Smooth muscle cell of the brain vasculature (primary cell): ENCODE data around the gene PLEK2.

Experiments used
- DNase-seq: peaks from one replicate; pipeline ENCODE4 v3.0.0-alpha.2; 2012; ENCODE audit warnings: low read depth, low spot score

PLEK2 gene

GRCh38 chr14:67397536-67397935 is 14.4 kb downstream of the PLEK2 start:
- DNase-seq = no peak

DNA sequence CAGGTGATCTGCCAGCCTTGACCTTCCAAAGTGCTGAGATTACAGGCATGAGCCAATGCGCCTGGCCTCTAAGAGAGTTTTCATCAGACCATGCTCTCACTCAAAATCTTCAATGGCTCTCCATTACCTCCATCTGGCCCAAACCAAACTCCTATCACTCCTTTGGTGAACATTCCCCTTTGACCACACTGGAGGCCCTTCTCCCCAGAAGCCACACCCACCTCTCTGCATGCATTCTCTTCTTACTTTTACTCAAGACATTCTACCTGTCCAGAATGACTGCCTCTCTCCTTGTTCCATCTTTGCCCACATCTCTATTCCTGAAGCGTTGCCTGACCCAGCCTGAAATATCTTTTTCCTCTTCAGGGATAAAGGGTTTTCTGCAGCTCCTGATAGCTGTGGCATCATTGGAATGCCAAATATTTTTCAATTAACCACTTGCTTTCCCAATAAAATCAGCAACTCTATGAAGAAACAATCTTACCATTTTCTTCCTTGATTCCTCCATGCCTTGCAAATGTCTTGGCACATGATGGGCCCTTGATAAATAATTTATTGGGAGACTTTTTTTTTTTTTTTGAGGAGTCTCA is 15.5 kb downstream of the PLEK2 start:
- DNase-seq = no peak

- no peak for DNase-seq
Observed at GRCh38 chr14:67395876-67396189, 16.1 kb downstream of the PLEK2 start.

DNA sequence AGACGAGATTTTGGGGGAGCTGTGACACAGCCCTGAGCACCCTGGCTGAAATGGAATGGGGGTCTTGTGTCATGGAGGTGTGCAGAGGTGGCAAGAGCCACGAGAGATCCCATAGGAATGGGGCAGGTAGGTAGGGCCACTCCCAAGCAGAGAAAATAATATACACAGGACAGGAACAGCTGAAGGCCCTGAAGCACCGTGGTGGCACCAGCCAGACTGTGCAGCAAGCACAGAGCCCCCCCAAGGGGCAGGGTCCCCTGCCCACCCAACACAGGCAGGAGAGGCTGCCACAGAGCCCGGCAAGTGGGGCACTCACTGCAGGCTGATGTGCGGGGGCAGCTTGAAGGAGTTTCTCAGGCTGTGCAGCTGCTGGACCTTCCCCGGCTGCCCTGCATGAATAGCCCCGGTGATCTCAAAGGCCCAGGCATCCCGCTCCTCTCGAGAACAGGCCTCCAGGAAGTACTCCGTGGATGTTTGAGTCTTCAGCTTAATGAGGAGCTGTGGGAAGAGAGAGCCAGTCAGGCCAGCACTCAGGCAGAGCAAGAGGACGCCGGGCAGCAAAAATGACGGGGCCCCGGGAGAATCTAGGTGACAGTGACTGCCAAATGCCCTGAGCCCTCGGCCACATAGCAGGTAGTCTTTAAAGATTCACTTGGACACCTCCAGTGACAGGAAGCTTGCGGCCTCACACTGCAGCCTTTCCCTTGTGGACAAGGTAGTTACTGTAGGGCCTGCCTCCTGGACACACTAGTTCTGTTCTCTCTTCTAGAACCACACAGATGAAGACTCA is 16.7 kb downstream of the PLEK2 start:
- DNase-seq = no peak

- no peak for DNase-seq
Observed at GRCh38 chr14:67393689-67394088, 18.3 kb downstream of the PLEK2 start.

DNA sequence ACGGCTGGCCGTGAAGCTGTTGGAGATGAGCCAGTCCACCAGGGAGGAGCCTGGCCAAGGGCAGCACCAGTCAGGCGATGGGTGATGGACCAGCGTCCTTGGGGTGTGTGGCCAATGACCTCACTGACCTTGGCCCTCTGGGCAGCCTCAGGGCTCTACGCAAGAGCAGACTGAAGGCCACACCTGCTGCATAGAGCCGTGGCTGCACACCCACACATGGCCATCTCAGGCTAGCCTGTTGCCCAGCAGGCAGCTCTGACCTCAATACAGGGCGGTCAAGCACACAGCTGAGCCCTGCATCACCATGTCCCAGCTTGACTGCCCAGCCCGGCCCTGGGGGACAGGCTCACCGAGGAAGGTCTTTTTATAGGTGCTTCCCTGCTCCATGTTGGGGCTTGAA is 19.2 kb downstream of the PLEK2 start:
- no peak for DNase-seq

DNA sequence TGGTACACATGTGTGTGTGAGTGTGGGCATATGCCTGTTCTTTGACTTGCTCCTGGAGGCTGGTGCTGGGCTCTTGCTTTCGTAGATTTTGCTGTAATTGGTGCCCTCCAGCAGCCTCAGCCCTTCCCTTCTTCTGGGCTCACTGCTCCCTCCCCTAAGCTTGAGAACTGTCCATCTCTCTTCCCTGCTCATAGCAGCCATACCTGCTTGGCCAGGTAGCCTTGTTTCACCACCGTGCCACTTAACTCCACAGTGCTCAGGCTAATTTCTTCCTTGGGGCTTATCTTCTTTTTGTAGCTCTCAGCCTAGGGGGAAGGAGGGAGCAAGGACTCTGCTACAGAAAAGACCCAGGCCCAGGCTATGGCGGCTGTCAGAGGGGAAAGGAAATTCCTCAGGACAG is 19.8 kb downstream of the PLEK2 start:
- DNase-seq = no peak

- DNase-seq = no peak
Observed at GRCh38 chr14:67391268-67391667, 20.7 kb downstream of the PLEK2 start.

- DNase-seq = no peak
Observed at GRCh38 chr14:67389811-67390534, 22.0 kb downstream of the PLEK2 start.

DNA sequence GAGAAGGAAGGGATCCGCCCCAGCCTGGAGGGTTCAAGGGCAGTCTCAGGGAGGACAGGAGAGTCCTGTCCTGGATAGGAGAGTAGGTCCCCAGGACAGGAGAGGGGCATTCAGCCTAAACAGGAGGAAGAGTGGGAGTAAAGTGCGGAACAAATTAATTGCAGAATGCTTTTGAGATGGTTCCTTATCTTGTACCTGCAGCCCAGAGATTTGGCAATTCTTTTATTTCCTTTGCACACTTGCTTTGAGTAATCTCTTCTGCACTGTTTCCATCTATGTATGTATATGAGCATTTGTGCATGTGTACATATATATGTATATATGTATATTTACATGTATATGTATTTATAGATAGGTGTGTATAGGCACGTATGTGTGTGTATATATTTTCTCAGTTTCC is 22.7 kb downstream of the PLEK2 start:
- no peak for DNase-seq

- no peak for DNase-seq
Observed at GRCh38 chr14:67387195-67387594, 24.8 kb downstream of the PLEK2 start.

GRCh38 chr14:67385618-67386017 is 26.3 kb downstream of the PLEK2 start:
- DNase-seq = no peak

GRCh38 chr14:67385120-67385519 is 26.8 kb downstream of the PLEK2 start:
- no peak for DNase-seq

DNA sequence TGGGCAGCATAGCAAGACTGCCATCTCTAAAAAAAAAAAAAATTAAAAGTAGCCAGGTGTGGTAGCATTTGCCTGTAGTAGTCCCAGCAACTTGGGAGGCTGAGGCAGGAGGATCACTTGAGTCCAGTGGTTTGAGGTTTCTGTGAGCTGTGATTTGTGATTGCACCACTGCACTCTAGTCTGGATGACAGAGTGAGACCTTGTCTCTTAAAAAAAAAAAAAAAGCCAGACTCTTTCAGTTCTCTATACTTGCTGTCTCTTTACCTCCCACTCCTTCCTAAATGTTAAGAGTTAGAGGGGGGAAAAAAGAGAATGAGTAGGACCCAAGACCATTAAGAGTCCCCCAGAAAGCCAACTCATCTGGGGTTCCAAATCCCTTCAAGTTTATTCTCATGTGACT is 34.0 kb downstream of the PLEK2 start:
- DNase-seq = no peak

DNA sequence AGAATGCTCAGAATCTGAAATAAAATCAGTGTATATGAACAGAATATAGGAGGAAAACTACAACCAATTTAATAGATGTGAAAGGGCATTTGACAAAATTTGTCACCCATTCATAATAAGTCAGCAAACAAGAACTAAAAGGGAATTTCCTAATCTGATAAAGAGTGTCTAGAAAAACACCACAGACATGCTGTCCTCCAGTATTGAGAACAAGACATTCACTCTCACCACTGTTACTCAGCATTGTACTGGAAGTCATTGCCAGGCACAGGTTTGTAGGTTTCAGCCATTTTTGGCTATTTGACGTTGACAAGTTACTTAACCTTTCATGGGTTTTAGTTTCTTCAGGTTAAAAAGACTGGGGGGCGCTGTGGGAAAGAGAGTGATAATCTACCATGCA is 38.6 kb downstream of the PLEK2 start:
- DNase-seq = no peak

DNA sequence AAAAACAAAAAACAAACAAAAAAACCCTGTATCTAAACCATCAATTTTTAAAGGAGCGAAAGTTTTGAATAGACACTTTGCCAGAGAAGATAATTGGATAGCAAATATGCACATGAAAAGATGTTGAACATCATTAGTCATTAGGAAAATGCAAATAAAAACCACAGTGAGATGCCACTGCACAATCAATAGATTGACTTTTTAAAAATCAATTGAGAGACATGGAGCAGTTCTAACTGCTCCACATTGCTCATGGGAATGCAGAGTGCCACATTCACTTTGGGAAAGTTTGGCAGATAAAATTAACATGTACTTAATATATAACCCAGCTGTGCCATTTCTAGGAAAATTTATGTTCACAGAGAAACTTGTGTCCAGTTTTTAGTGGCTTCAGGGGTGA is 39.1 kb downstream of the PLEK2 start:
- no peak for DNase-seq

- DNase-seq = no peak
Observed at GRCh38 chr14:67371247-67372148, 40.5 kb downstream of the PLEK2 start.

DNA sequence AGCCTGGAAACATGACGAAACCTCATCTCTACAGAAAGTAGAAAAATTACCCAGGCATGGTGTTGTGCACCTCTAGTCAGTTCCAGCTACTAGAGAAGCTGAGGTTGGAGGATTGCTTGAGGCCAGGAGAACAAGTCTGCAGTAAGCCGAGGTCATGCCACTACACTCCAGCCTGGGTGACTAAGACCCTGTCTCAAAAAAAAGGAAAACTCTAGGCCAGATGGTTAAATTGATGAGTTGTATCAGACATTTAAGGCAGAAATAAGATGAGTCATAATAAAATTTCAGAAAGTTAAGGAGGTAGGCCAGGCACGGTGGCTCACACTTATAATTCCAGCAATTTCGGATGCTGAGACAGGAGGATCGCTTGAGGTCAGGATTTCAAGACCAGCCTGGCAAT is 41.1 kb downstream of the PLEK2 start:
- DNase-seq = no peak

- no peak for DNase-seq
Observed at GRCh38 chr14:67365476-67365875, 46.5 kb downstream of the PLEK2 start.

- no peak for DNase-seq
Observed at GRCh38 chr14:67360470-67361206, 51.3 kb downstream of the PLEK2 start.

- peak; percentile 97 for DNase-seq
Observed at GRCh38 chr14:67359775-67360469, 52.0 kb downstream of the PLEK2 start, which contains the start of the genes ATP6V1D and EIF2S1. Gene ATP6V1D (minus strand): TSS chr14:67359804. CDS start chr14:67359698, 106 bp downstream. Gene EIF2S1 (plus strand): TSS chr14:67360328. CDS start chr14:67364768, 4,440 bp downstream.
